ENCODE results near the gene NBPF11.
"Not testable (repeated sequence)": the region's sequence is repeated elsewhere in the genome, so short reads cannot be mapped to it uniquely, and the experiment has no call there.

Gene NBPF11

GRCh38 chr1:148151911-148152656, at the start of gene NBPF11:
NBPF11 (minus strand) TSS chr1:148152281; CDS start chr1:148127003, 25,278 bp downstream.
- DNase-seq (ENCODE audit: low read depth) = peak; percentile 18

GRCh38 chr1:148197396-148197795, 45.3 kb upstream of the NBPF11 start:
- DNase-seq (ENCODE audit: low read depth) = not testable (repeated sequence)

- DNase-seq (ENCODE audit: low read depth) = not testable (repeated sequence)
These were observed 44.9 kb upstream of the NBPF11 start for GRCh38 chr1:148196949-148197348.

- not testable (repeated sequence) for DNase-seq (ENCODE audit: low read depth)
These were observed 43.0 kb upstream of the NBPF11 start for GRCh38 chr1:148195115-148195514.

GRCh38 chr1:148188768-148189167, 36.7 kb upstream of the NBPF11 start:
- not testable (repeated sequence) for DNase-seq (ENCODE audit: low read depth)

GRCh38 chr1:148178682-148179081, 26.6 kb upstream of the NBPF11 start:
- not testable (repeated sequence) for DNase-seq (ENCODE audit: low read depth)

GRCh38 chr1:148175414-148175813, 23.3 kb upstream of the NBPF11 start:
- not testable (repeated sequence) for DNase-seq (ENCODE audit: low read depth)

- DNase-seq (ENCODE audit: low read depth) = not testable (repeated sequence)
These were observed 19.9 kb upstream of the NBPF11 start for GRCh38 chr1:148171995-148172394.

GRCh38 chr1:148166558-148167492, 14.7 kb upstream of the NBPF11 start:
- DNase-seq (ENCODE audit: low read depth) = no peak

- no peak for DNase-seq (ENCODE audit: low read depth)
These were observed 10.3 kb upstream of the NBPF11 start for GRCh38 chr1:148162363-148162762.

GRCh38 chr1:148161053-148161901, 9.2 kb upstream of the NBPF11 start:
- no peak for DNase-seq (ENCODE audit: low read depth)

- DNase-seq (ENCODE audit: low read depth) = no peak
These were observed 8.4 kb upstream of the NBPF11 start for GRCh38 chr1:148160343-148161052.

- no peak for DNase-seq (ENCODE audit: low read depth)
These were observed 7.9 kb upstream of the NBPF11 start for GRCh38 chr1:148160048-148160342.

- DNase-seq (ENCODE audit: low read depth) = no peak
These were observed 6.4 kb upstream of the NBPF11 start for GRCh38 chr1:148158341-148159003.

GRCh38 chr1:148157803-148158202, 5.7 kb upstream of the NBPF11 start:
- DNase-seq (ENCODE audit: low read depth) = not testable (repeated sequence)

GRCh38 chr1:148155494-148156275, 3.6 kb upstream of the NBPF11 start:
- DNase-seq (ENCODE audit: low read depth) = not testable (repeated sequence)

- not testable (repeated sequence) for DNase-seq (ENCODE audit: low read depth)
These were observed 714 bp upstream of the NBPF11 start for GRCh38 chr1:148152795-148153194.

- not testable (repeated sequence) for DNase-seq (ENCODE audit: low read depth)
These were observed 686 bp downstream of the NBPF11 start for GRCh38 chr1:148151371-148151819.

GRCh38 chr1:148150945-148151344, 1.1 kb downstream of the NBPF11 start:
- DNase-seq (ENCODE audit: low read depth) = peak; percentile 9

GRCh38 chr1:148150014-148150413, 2.1 kb downstream of the NBPF11 start:
- not testable (repeated sequence) for DNase-seq (ENCODE audit: low read depth)

All from non-pigmented ciliary epithelial cell (primary cell).